GM12873 (cell line): ENCODE measurements around the gene HOXC10.

Experiments used
- TF ChIP-seq, protein P1 (sequence below): IDR thresholded peaks from 2 replicates; pipeline ENCODE4 v1.5.1; 2012; ENCODE audit warnings: low read depth, mild to moderate bottlenecking, moderate library complexity, low read length, control low read depth; ENCODE audit not compliant: insufficient read depth; ENCODE audit errors: missing control alignments

The HOXC10 gene

DNA sequence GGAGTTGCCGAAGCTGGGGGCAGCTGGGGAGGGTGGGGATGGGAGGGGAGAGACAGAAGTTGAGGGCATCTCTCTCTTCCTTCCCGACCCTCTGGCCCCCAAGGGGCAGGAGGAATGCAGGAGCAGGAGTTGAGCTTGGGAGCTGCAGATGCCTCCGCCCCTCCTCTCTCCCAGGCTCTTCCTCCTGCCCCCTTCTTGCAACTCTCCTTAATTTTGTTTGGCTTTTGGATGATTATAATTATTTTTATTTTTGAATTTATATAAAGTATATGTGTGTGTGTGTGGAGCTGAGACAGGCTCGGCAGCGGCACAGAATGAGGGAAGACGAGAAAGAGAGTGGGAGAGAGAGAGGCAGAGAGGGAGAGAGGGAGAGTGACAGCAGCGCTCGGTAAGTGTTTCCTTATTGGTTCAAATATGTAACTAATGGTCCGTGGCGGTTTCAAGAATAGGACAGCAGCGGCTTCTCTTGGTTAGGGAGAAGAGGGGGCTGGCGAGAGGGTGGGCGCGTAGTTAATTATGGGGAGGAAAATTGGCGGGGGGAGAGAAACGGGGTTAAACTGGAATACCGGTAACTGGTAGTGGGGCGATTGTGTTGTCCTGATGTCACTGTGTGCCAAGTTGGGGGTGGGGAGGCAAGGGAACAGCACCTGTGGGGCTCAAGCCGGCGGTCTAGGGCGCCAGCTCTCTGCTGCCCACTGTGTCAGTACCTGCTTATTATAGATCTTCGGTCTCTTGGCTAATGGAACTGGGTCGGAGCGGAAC is 32.3 kb downstream of the HOXC10 start:
- TF ChIP-seq, protein P1, sequence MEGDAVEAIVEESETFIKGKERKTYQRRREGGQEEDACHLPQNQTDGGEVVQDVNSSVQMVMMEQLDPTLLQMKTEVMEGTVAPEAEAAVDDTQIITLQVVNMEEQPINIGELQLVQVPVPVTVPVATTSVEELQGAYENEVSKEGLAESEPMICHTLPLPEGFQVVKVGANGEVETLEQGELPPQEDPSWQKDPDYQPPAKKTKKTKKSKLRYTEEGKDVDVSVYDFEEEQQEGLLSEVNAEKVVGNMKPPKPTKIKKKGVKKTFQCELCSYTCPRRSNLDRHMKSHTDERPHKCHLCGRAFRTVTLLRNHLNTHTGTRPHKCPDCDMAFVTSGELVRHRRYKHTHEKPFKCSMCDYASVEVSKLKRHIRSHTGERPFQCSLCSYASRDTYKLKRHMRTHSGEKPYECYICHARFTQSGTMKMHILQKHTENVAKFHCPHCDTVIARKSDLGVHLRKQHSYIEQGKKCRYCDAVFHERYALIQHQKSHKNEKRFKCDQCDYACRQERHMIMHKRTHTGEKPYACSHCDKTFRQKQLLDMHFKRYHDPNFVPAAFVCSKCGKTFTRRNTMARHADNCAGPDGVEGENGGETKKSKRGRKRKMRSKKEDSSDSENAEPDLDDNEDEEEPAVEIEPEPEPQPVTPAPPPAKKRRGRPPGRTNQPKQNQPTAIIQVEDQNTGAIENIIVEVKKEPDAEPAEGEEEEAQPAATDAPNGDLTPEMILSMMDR = peak; percentile 14

DNA sequence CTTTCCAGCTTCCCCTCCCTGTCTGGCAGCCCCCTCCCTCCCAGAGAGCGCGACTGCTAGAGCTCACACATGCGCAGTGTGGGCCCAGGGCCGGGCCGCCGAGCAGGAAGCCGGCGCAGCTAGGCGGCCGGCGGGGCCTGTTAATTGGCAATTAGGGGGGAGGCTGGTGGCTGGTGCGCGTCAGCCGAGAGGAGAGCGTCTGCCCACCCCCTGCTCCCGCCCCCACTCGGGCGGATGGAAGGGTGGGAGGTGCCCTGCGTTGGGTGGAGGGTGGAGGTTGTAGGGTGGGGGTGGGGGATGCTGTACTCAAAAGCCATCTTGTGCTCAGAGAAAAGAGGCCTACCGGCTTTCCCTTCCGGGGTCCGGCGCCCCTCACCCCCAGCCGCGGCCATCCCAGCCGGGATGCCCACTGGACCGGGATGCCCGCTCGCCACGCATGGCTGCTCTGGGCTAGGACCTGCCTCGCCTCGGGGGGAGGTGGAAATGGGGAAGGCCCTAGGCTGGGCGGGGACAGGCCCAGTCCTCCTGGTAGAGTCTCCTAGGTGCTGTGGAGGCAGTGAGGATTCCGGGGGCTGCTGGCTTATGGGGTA is 33.0 kb downstream of the HOXC10 start:
- TF ChIP-seq, protein P1 = no peak

DNA sequence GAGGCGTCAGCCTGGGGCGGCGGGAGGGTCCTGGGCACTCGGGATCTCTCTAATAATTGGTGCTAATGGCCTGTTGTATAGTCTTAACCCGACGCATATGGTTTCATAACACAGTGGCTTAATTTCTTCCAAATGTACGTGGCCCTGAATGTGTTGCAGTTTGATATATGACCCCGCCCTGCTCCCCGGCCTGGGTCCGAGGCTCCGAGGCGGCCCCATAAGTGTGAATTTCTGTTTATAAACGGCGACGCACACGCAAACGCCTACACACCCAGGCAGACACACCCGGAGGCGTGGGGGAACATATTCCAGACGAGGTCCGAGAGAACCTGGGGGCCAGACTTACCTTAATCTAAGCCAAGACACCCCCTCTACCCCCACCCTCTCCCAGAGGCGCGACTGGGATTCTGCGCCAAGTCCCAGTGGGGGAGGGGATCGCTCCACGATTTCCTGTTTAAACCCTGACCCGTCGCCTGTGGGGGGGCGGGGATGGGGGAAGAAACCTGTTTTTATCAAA is 33.6 kb downstream of the HOXC10 start:
- TF ChIP-seq, protein P1 = no peak

DNA sequence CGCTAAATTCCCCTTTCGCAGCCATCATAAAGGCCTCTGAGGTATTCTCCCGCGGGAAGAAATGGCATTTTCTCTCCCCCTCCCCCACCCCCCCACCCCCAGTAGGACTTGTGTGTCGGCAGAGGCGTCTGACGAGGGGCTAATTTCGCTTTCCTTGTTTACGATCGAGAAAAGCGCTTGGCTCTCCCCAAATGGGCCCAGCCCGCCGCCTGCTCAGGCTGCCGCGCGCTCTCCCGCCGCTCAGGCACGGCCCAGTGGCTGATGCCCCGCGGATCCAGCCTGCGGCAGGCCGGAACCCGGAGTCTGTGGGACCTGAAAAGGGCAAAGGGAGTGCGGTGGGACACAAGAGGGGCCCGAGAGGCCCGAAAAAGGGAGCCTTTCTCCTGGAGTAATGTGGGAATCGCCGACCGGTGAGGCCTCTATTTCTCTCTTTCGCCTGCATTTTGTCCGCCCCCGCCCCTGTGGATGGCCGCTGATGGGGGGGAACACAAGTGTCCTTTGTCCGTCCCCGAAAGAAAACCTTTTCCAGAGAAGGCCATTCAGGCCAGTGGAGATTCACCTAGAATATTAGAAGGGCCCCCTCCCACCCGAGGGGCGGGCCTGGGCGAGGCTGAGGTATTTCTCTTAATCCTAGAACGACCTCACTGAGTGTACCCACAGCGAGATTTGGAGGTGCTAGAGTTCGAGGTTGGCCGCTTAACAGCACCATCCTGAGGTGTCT is 34.3 kb downstream of the HOXC10 start:
- TF ChIP-seq, protein P1 = no peak

DNA sequence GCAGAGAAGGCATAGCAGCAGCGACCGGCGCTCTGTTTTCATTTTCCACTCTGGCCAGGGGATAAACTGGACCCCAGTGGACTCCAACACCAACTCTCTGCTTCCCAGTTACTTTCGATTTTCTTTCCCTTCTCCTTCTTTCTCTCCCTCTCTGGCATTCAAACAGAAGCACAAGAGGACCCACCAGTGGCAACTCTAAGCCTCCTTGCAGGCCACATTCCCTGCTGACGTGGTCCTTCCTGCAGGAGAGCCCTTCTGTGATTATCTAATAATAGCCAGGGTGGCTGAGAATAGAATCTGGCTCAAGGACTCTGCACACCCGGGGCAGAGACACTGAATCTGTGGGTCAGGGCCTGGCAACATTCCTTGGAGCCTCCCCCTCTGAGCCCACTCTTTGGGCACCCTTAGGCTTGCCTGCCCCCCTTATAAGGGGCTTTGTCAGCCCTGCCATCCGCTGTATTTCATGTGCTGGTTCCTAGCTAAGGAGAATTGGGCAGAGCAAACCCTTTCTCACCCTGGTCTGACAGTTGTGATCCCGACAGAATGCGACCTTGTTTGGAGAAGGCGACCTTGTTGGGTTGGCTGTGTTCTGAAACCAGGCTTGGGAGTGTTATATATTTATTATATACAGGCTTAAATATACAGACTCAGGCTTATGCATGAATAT is 35.1 kb downstream of the HOXC10 start:
- TF ChIP-seq, protein P1 = no peak

DNA sequence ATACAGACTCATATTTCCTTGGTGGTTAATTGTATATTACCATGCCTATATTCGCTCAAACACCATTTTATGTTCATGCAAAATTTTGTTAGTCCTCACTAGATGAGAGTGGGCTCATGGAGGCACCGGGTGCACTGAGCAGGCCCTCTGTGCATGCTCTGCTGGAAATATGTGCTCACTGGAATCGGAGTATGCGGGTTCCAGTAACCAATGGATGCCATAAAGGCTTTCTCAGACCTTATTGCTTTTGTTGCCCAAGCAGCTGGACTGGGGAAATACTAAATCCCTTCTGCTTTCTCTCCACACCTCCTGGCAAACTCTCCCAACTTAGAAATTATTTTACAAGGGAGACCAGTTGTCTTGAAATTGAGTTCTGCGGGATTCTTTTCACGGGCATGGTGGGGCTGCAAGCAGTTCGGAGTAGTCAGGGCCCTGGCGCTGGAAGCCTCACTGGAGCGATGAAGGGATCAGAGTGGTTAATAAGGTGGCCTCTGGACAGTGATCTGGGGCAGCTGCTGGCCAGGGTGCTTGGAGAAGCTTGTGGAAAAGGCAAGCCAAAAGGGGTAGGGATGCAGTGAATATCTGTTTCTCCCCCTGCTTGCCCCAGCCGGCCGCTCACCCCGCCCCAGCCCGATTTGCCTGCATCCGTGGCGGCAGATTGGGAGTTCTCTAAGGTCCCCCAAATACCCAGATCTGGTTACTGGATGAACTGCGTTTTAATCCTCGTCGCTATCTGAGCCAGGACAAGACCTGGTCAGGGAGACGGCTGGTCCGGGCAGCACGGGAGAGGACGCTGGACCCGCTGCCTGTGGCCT is 35.9 kb downstream of the HOXC10 start:
- TF ChIP-seq, protein P1 = no peak
